GM10266 (cell line): ENCODE results near the gene PACRG.
"Not testable (repeated sequence)": the region's sequence is repeated elsewhere in the genome, so short reads cannot be mapped to it uniquely, and the experiment has no call there.

Source experiments
- DNase-seq: peaks from one replicate; pipeline ENCODE4 v3.0.0; 2012; ENCODE audit errors: extremely low spot score
- TF ChIP-seq, protein P1 (sequence below): IDR thresholded peaks from 2 replicates; pipeline ENCODE4 v1.5.1; 2012; ENCODE audit warnings: mild to moderate bottlenecking, low read depth; ENCODE audit not compliant: control insufficient read depth, insufficient read depth; ENCODE audit errors: missing control alignments

PACRG gene

DNA sequence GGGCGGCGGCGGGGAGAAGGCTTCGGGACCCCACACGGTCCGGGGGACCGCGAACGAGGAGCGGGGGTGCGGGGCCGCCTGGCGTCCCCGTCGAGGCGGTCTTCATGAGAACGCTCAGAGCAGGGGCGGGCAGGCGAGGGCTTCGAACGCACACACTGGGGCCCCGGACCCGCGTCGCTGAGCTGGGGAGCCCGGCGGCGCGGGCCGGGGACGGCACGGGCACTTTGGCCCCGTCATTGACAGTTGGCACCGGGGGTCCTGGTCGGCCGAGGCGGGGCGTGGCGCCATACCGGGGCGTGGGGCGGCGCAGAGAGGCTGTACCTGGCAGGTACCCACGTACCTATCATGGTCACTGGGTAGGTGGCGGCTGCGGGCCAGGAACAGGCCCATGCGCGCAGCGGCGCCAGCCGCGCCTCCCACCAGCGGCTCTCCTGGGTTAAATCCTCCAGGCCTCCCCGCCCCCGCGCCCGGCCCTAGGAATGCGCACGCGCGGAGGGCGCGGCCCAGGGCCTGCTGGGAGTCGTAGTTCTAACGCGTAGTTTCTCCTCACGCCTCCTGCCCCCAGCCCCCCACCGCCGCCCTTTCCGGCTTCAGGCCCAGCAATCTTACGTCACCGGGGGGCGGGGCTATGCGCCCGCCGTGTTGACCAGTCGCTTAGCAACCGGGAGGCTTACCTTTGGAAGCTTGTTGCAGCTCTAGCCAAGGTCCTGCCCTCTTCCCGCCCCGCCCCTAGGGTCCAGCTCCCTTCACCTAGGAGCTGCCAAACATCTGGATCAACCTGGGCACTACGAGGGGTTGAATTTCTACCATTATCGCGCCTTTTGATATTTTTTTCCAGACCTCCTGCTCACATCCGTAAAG lies at the start of gene PACRG, which contains the start of gene PRKN:
Gene PACRG (plus strand): TSS at position 653 of the 861 bp plus-strand sequence.
Gene PRKN (minus strand): TSS at position 445 of the 861 bp plus-strand sequence.
- peak; percentile 97 for DNase-seq
- TF ChIP-seq, protein P1, sequence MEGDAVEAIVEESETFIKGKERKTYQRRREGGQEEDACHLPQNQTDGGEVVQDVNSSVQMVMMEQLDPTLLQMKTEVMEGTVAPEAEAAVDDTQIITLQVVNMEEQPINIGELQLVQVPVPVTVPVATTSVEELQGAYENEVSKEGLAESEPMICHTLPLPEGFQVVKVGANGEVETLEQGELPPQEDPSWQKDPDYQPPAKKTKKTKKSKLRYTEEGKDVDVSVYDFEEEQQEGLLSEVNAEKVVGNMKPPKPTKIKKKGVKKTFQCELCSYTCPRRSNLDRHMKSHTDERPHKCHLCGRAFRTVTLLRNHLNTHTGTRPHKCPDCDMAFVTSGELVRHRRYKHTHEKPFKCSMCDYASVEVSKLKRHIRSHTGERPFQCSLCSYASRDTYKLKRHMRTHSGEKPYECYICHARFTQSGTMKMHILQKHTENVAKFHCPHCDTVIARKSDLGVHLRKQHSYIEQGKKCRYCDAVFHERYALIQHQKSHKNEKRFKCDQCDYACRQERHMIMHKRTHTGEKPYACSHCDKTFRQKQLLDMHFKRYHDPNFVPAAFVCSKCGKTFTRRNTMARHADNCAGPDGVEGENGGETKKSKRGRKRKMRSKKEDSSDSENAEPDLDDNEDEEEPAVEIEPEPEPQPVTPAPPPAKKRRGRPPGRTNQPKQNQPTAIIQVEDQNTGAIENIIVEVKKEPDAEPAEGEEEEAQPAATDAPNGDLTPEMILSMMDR: no peak

DNA sequence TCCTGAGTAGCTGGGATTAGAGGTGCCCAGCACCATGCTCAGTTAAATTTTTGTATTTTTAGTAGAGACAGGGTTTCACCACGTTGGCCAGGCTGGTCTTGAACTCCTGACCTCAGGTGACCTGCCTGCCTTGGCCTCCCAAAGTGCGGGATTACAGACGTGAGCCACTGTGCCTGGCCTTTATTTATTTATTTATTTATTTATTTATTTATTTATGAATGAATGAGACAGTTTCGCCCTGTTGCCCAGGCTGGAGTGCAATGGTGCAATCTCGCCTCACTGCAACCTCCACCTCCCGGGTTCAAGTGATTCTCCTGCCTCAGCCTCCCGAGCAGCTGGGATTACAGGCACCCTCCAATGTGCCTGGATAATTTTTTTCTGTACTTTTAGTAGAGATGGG lies 48.9 kb upstream of the PACRG start:
- DNase-seq: not testable (repeated sequence)

DNA sequence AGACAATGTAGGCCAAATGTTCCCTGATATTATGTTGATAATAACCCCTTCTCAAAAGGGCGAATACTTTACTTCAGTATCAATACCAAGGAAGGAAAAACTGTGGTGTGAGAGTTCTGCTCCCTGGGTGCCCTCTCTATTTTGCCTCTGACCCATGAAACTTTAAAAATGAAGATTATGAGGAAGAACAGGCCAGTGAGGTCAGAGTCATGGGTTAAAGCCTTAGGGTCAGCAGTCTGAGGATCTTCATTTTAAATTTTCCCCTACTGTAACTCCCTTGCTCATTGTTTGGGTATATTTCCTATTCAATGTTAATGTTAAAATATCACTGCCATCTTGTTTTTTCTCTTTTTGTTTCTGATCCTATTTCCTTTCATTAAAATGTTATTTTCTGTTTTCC lies 48.1 kb upstream of the PACRG start:
- TF ChIP-seq, protein P1: no peak
- DNase-seq: no peak

DNA sequence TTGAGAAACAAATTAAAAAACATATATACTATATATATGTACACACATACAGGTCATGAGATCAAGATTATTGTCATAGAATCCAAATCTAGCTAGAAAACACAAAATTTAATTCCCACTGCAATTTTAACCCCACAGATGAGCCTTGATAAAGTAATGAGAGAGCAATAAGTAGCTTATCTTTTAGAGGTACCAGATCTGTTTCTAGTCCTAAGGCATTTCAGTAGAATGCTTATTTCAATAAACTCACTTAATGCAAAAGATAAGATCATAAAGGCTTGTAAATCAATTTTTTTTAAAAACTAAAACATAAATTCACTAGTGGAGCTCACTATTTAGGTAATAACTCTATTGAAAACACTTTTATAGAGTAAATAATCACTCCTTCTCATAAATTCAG lies 47.4 kb upstream of the PACRG start:
- TF ChIP-seq, protein P1: no peak
- DNase-seq: no peak

DNA sequence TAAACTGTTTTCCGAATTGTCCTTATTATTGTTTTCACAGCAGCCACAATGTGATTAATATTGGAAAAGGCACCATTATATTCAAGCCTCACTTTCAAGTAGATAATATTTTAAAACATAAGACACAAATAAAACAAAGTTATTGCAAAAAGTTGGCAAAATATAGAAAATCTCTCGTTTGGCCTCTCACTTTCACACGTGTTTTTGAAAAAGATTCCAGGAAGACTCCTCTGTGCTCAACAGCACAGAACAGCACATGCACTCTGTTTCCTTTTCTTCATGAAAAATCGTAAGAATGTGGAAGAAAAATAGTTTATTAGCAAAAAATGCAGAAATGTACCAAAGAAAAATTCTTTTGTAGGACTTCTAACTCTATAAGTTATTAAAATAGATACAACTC lies 46.9 kb upstream of the PACRG start:
- TF ChIP-seq, protein P1: no peak
- no peak for DNase-seq

DNA sequence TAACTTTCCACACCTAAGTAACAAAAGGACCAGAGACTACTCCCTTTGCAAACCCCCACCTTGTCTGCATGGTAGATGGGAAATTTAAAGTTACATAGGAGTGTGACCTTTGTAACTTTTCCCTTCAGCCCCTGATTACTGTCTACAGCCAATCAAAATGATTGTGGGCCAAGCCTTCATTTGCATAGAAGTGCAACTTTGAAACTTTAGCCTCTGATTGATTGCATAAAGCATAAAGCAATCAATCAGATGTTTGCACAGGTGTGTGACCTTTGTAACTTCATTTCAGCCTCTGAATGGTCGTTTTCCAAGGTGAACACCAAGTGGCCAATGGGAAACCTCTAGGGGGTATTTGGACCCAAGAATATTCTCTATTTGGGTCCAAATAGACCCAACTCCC lies 46.3 kb upstream of the PACRG start:
- DNase-seq: no peak
- TF ChIP-seq, protein P1: no peak

DNA sequence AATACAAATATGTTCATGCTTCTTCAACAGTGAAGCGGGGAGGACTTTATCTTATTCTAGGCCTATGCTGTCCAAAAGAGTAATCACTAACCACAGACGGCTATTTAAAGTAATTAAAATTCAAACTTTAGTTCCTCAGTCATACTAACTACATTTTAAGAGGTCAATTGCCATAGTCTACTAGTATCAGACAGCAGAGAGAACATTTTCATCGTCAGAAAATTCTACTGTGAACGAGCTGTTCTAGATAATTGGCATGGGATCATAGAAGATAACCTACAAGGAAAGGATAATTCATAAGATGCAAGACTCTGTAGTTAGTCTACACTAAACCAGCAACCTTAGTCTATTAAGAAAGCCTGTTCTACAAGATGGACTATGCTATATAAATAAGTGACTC lies 44.6 kb upstream of the PACRG start:
- TF ChIP-seq, protein P1: no peak
- DNase-seq: no peak

DNA sequence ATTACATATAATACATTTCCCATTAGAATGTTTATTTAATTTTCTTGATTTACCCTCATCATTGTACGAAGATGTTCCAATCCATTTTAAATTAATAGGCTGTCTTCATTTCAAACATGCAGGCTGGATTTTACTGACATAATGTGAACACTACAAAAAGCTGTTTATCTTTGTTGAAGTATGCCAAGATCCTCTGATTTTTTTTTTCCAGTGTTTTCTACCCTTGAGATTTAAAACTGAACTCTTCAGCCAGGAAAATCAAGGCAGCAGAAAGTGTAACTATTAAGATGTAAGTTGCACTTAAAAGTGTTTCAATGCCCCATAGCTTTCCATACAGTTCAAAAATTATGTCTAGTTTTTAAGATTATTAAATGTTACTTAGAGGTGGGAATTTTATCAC lies 43.7 kb upstream of the PACRG start:
- DNase-seq: no peak
- TF ChIP-seq, protein P1: no peak
